ENCODE measurements around the gene CLP1. TPM values are rescaled to one million over a fixed set of nuclear protein-coding genes. Genes with fewer than 3 reads are reported as not detected.

The CLP1 gene
- total and polyA plus RNA-seq, 4 donors: 5.9 to 12.3 (median 8.3) TPM

DNA sequence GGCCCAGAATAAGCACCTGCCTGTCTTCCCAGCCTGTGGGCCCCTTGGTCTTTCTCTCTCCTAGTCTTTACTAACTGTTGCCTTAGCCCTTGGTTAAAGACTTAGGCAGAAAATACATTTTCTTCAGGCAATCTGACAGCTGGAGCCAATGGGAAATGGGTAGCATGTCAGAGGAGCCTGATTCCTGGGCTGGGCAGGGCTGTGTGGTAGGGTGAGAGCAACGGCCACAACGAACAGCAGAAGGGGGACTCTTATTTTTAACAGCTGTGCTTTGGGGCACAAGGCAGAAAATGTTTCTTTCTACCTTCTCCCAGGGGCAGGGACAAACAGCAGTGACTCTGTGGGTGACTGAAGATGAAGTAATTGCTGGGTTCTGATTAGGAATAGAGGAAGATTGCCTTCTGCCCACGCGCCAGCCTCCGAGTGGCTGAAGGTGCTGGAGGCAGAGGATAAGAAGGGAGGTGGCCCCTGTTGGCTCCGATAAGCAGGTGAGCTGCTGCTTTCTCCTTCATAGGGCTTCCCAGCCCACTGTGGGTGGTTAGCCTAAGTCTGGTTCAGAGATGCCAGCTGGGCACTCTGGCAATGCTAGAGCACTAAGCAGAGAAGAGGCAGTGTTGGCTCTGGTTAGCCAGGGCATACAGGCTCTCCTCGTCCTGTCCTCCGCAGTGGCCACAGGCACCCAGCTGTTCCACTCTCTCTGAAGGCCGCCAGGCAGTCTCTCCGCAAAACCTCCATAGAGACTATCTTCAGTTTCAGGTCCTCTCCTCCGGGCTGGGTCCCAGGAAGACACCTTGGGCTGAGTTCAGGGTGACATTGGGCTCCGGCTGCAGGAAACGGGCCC is 9.4 kb upstream of the CLP1 start:
- peaks cover 0 to 18% (median 5%) of the 10 kb centered on the region in 4 donors for H3K4me1 ChIP-seq (ENCODE audit: control insufficient read depth in 4 of 4, insufficient read depth in 4 of 4, low read length in 3 of 4)
- no peak overlapping the region for H3K27ac ChIP-seq (ENCODE audit: low read depth in 1 of 2, low read length in 2 of 2)
- no peak overlapping the region for H3K9ac ChIP-seq (ENCODE audit: low read depth in 1 of 2, low read length in 2 of 2)
- H3K9me3 ChIP-seq (ENCODE audit: control insufficient read depth in 4 of 4, low read length in 3 of 4): no peaks in the 10 kb centered on the region
- H3K27me3 ChIP-seq (ENCODE audit: control insufficient read depth in 4 of 4, insufficient read depth in 4 of 4, low read length in 3 of 4): peaks cover 0 to 7% (median 1%) of the 10 kb centered on the region in 4 donors
- TF ChIP-seq FOXA2 (IDR thresholded peaks at IDR 0.05) (no peak), GABPA (IDR thresholded peaks at IDR 0.05 in 1 of 2, conservative IDR thresholded peaks at IDR 0.05 in 1 of 2) (no peak), RXRA (IDR thresholded peaks at IDR 0.05) (no peak), MAX (IDR thresholded peaks at IDR 0.05) (no peak), FOXA1 (IDR thresholded peaks at IDR 0.05) (no peak), CTCF (IDR thresholded peaks at IDR 0.05; ENCODE audit: low read depth, low read length, missing input control) (no peak), HNF4A (conservative IDR thresholded peaks at IDR 0.05) (no peak), TAF1 (conservative IDR thresholded peaks at IDR 0.05) (no peak), ZBTB33 (IDR thresholded peaks at IDR 0.05) (no peak), NR2F2 (IDR thresholded peaks at IDR 0.05) (no peak), EGR1 (IDR thresholded peaks at IDR 0.05; ENCODE audit: low read depth in 2 of 2) (no peak), RAD21 (IDR thresholded peaks at IDR 0.05) (no peak), HNF4G (IDR thresholded peaks at IDR 0.05) (no peak), SP1 (IDR thresholded peaks at IDR 0.05) (no peak), JUND (IDR thresholded peaks at IDR 0.05) (no peak), YY1 (IDR thresholded peaks at IDR 0.05) (no peak)
- TF ChIP-seq, protein P1, sequence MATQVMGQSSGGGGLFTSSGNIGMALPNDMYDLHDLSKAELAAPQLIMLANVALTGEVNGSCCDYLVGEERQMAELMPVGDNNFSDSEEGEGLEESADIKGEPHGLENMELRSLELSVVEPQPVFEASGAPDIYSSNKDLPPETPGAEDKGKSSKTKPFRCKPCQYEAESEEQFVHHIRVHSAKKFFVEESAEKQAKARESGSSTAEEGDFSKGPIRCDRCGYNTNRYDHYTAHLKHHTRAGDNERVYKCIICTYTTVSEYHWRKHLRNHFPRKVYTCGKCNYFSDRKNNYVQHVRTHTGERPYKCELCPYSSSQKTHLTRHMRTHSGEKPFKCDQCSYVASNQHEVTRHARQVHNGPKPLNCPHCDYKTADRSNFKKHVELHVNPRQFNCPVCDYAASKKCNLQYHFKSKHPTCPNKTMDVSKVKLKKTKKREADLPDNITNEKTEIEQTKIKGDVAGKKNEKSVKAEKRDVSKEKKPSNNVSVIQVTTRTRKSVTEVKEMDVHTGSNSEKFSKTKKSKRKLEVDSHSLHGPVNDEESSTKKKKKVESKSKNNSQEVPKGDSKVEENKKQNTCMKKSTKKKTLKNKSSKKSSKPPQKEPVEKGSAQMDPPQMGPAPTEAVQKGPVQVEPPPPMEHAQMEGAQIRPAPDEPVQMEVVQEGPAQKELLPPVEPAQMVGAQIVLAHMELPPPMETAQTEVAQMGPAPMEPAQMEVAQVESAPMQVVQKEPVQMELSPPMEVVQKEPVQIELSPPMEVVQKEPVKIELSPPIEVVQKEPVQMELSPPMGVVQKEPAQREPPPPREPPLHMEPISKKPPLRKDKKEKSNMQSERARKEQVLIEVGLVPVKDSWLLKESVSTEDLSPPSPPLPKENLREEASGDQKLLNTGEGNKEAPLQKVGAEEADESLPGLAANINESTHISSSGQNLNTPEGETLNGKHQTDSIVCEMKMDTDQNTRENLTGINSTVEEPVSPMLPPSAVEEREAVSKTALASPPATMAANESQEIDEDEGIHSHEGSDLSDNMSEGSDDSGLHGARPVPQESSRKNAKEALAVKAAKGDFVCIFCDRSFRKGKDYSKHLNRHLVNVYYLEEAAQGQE (IDR thresholded peaks at IDR 0.05): no peak
- TF ChIP-seq, protein P2, sequence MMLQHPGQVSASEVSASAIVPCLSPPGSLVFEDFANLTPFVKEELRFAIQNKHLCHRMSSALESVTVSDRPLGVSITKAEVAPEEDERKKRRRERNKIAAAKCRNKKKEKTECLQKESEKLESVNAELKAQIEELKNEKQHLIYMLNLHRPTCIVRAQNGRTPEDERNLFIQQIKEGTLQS (IDR thresholded peaks at IDR 0.05): no peak
- WGBS: 30% methylated on average over 13 of the region's 13 CpGs
- no peak overlapping the region for H3K4me3 ChIP-seq (ENCODE audit: low read depth in 1 of 3, low read length in 3 of 3)
- peak; percentile 90 for DNase-seq (ENCODE audit: low spot score)
- no peaks in the 10 kb centered on the region for H3K36me3 ChIP-seq (ENCODE audit: control insufficient read depth in 4 of 4, insufficient read depth in 3 of 4, low read depth in 1 of 4, low read length in 3 of 4)

All from liver (tissue), 9 donors.